ENCODE data around the gene PRR9. TPM values are rescaled to one million over a fixed set of nuclear protein-coding genes. Genes with fewer than 3 reads are reported as not detected.

PRR9 gene
- total RNA-seq, 4 donors from 2014 or later: 2.0 to 5.4 TPM; not detected in 2

- TF ChIP-seq, protein P1, sequence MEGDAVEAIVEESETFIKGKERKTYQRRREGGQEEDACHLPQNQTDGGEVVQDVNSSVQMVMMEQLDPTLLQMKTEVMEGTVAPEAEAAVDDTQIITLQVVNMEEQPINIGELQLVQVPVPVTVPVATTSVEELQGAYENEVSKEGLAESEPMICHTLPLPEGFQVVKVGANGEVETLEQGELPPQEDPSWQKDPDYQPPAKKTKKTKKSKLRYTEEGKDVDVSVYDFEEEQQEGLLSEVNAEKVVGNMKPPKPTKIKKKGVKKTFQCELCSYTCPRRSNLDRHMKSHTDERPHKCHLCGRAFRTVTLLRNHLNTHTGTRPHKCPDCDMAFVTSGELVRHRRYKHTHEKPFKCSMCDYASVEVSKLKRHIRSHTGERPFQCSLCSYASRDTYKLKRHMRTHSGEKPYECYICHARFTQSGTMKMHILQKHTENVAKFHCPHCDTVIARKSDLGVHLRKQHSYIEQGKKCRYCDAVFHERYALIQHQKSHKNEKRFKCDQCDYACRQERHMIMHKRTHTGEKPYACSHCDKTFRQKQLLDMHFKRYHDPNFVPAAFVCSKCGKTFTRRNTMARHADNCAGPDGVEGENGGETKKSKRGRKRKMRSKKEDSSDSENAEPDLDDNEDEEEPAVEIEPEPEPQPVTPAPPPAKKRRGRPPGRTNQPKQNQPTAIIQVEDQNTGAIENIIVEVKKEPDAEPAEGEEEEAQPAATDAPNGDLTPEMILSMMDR (IDR thresholded peaks at IDR 0.05): no peak
- no peak for ATAC-seq (ENCODE audit: low FRiP score)
- DNase-seq (ENCODE audit: low spot score): no peak
Measured at GRCh38 chr1:153194331-153195050, 22.9 kb upstream of the PRR9 start.

- ATAC-seq (ENCODE audit: low FRiP score): no peak
- TF ChIP-seq, protein P1 (IDR thresholded peaks at IDR 0.05): no peak
- no peak for DNase-seq (ENCODE audit: low spot score)
Measured at GRCh38 chr1:153195216-153195615, 22.2 kb upstream of the PRR9 start.

- peak; percentile 87 for ATAC-seq (ENCODE audit: low FRiP score)
- TF ChIP-seq, protein P1 (IDR thresholded peaks at IDR 0.05): no peak
- no peak for DNase-seq (ENCODE audit: low spot score)
Measured at GRCh38 chr1:153202006-153202405, 15.4 kb upstream of the PRR9 start.

DNA sequence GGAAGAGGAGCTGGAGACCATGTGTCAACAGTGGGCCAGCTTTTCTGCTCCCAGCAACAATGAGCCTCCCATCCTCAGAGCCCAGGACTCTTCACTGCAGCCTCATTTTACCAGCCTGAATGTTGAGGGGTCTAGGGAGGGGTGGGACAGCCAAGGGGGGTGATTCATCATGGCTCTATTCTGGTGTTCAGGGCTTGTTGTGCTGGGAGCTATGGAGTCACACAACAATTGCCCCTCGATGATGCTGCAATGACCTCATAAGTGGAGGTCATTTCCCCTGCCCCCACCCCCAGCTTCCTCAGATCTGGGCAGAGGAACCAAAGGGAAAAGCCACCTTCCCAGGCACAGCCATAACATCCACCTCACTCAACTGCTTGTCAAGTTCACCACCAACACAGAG is 14.3 kb upstream of the PRR9 start, which contains the start of gene LELP1:
TSS of gene LELP1 (plus strand) at position 301 of the 400 bp plus-strand sequence. CDS start 1,278 bp downstream, outside the sequence.
- DNase-seq (ENCODE audit: low spot score) (no peak), ATAC-seq (ENCODE audit: low FRiP score) (no peak)
- TF ChIP-seq, protein P1 (IDR thresholded peaks at IDR 0.05): no peak

GRCh38 chr1:153206631-153207030 is 10.8 kb upstream of the PRR9 start:
- no peak for DNase-seq (ENCODE audit: low spot score)
- ATAC-seq (ENCODE audit: low FRiP score): no peak
- TF ChIP-seq, protein P1 (IDR thresholded peaks at IDR 0.05): no peak

- TF ChIP-seq, protein P1 (IDR thresholded peaks at IDR 0.05): no peak
- DNase-seq (ENCODE audit: low spot score) (no peak), ATAC-seq (ENCODE audit: low FRiP score) (no peak)
Measured at GRCh38 chr1:153210206-153210605, 7.2 kb upstream of the PRR9 start.

DNA sequence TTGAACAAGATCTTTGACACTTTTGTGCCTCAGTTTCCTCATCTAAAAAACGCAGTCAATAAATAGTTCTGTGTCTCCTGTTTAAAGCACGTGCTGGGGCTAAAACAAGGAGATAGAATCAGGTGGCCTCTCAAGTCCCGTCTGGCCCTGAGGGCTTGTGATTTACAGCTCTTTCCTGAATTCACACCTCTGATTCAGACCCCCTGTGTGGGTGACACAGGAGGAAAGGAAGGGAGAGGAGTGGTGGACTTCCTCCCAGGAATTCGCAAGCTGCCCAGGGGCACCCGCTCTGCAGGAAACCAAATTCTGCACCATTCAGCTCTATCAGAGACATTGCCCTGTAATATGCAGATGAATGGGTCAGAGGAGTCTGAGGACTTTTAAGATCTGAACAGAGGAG is 5.2 kb upstream of the PRR9 start:
- TF ChIP-seq, protein P1 (IDR thresholded peaks at IDR 0.05): no peak
- ATAC-seq (ENCODE audit: low FRiP score): no peak
- DNase-seq (ENCODE audit: low spot score): no peak
